CD14-positive monocyte (primary cell): ENCODE data around the gene LBX2. TPM values are rescaled to one million over a fixed set of nuclear protein-coding genes. Genes with fewer than 3 reads are reported as not detected.

ENCODE experiments used
- DNase-seq, 3 donors: peaks; one replicate each; pipeline ENCODE4 v3.0.0-alpha.2; 2011 to 2022
- H2AFZ ChIP-seq: 2 replicates; pipeline ENCODE4 v1.6.0; 2012; ENCODE audit warnings: mild to moderate bottlenecking, low read depth, low read length, inconsistent platforms; ENCODE audit not compliant: insufficient read depth, poor library complexity, severe bottlenecking
- H3K27ac ChIP-seq, 2 donors: 1 replicate in 1 of 2; 2 replicates in 1 of 2; pipeline ENCODE4 v1.5.1; 2012 to 2013; ENCODE audit warnings: low read length in 2 of 2, control low read depth in 1 of 2, inconsistent platforms in 1 of 2, low read depth in 1 of 2, mild to moderate bottlenecking in 1 of 2
- H3K27me3 ChIP-seq, 2 donors: one replicate each; pipeline versions ENCODE4 v1.6.0 to v1.6.1; 2011 to 2013; ENCODE audit warnings: low read length in 2 of 2; ENCODE audit not compliant: control insufficient read depth in 2 of 2, insufficient read depth in 2 of 2
- H3K36me3 ChIP-seq, 2 donors: replicated peaks in 1 of 2; 1 replicate in 1 of 2; 2 replicates in 1 of 2; pipeline versions ENCODE4 v1.5.1 to v1.6.1; 2012 to 2013; ENCODE audit warnings: low read length in 2 of 2, control low read depth in 1 of 2, inconsistent platforms in 1 of 2, mild to moderate bottlenecking in 1 of 2; ENCODE audit not compliant: insufficient read depth in 2 of 2, control insufficient read depth in 1 of 2
- H3K4me1 ChIP-seq, 2 donors: 1 replicate in 1 of 2; 2 replicates in 1 of 2; pipeline versions ENCODE4 v1.5.1 to v1.6.1; 2012 to 2013; ENCODE audit warnings: low read length in 2 of 2, control low read depth in 1 of 2, inconsistent platforms in 1 of 2, mild to moderate bottlenecking in 1 of 2, moderate library complexity in 1 of 2; ENCODE audit not compliant: insufficient read depth in 2 of 2, control insufficient read depth in 1 of 2
- H3K4me2 ChIP-seq: replicated peaks from 2 replicates; pipeline ENCODE3; 2012; ENCODE audit warnings: low read length, moderate library complexity, mild to moderate bottlenecking; ENCODE audit not compliant: poor library complexity, severe bottlenecking; ENCODE audit errors: extremely low read depth
- H3K4me3 ChIP-seq, 3 experiments: fragments of 200-600 bp in 1 of 3; sonication (generic) in 1 of 3; replicated peaks in 1 of 3; 1 replicate in 2 of 3; 2 replicates in 1 of 3; pipeline ENCODE4 v1.5.1; 2011 to 2013; ENCODE audit warnings: low read length in 3 of 3, mild to moderate bottlenecking in 3 of 3, control low read depth in 2 of 3, low read depth in 2 of 3, inconsistent platforms in 1 of 3, moderate library complexity in 1 of 3
- H3K79me2 ChIP-seq: 2 replicates; pipeline ENCODE4 v1.6.0; 2012; ENCODE audit warnings: mild to moderate bottlenecking, control low read depth, inconsistent platforms, low read length, moderate library complexity; ENCODE audit not compliant: insufficient read depth
- H3K9ac ChIP-seq: 2 replicates; pipeline ENCODE4 v1.6.0; 2017; ENCODE audit warnings: low read length, mild to moderate bottlenecking; ENCODE audit not compliant: insufficient read depth, poor library complexity, severe bottlenecking
- H3K9me3 ChIP-seq, 2 donors: replicated peaks in 1 of 2; 1 replicate in 1 of 2; 2 replicates in 1 of 2; pipeline versions ENCODE4 v1.5.1 to v1.6.1; 2012 to 2013; ENCODE audit warnings: low read length in 2 of 2, control low read depth in 1 of 2; ENCODE audit not compliant: control insufficient read depth in 1 of 2, insufficient read depth in 1 of 2
- H4K20me1 ChIP-seq: 2 replicates; pipeline ENCODE4 v1.6.0; 2012; ENCODE audit warnings: mild to moderate bottlenecking, low read length, control low read depth, moderate library complexity; ENCODE audit not compliant: insufficient read depth
- H3K27ac Mint-ChIP-seq, 7 donors: one replicate each; pipeline ENCODE4 v1.8.0; 2020; ENCODE audit warnings: mild to moderate bottlenecking in 7 of 7, mixed read lengths in 7 of 7, moderate library complexity in 6 of 7, inconsistent platforms in 2 of 7
- H3K27me3 Mint-ChIP-seq, 3 donors: one replicate each; pipeline ENCODE4 v1.8.0; 2021 to 2022; ENCODE audit warnings: low read depth in 3 of 3, mild to moderate bottlenecking in 3 of 3, mixed read lengths in 3 of 3, moderate library complexity in 3 of 3, inconsistent platforms in 1 of 3
- H3K36me3 Mint-ChIP-seq, 2 donors: one replicate each; pipeline ENCODE4 v1.8.0; 2020; ENCODE audit warnings: mixed read lengths in 2 of 2, inconsistent platforms in 1 of 2, mild to moderate bottlenecking in 1 of 2
- H3K4me1 Mint-ChIP-seq: one replicate; pipeline ENCODE4 v1.8.0; 2020; ENCODE audit warnings: mild to moderate bottlenecking, mixed read lengths
- H3K4me3 Mint-ChIP-seq, 2 donors: one replicate each; pipeline ENCODE4 v1.8.0; 2020; ENCODE audit warnings: mild to moderate bottlenecking in 2 of 2, mixed read lengths in 2 of 2, moderate library complexity in 1 of 2
- H3K9me3 Mint-ChIP-seq, 7 donors: one replicate each; pipeline ENCODE4 v1.8.0; 2020 to 2022; ENCODE audit warnings: mixed read lengths in 7 of 7, mild to moderate bottlenecking in 6 of 7, moderate library complexity in 6 of 7, inconsistent platforms in 2 of 7
- whole genome bisulfite sequencing: methylation state at CpG from one replicate; pipeline ENCODE4 v1.1.5; 2013; ENCODE audit warnings: missing lambda C conversion rate; ENCODE audit not compliant: insufficient coverage; 5-methylcytosine and 5-hydroxymethylcytosine counted together
- intact Hi-C, 2 donors: fragments of 100-400 bp; cut with micrococcal nuclease; formaldehyde crosslinking; loops; one replicate each; pipeline versions ENCODE4 v1.15.0 to v1.15.1; 2023
- polyA plus RNA-seq, 3 donors: library from polyadenylated mRNA; depleted of rRNA in 1 of 3; unstranded in 2 of 3; stranded (reverse) in 1 of 3; fragments of 300-500 nt in 2 of 3; fragments of >200 nt in 1 of 3; fragmentation: Illumina TruSeq in 2 of 3; gene quantifications; 1 replicate in 2 of 3; 2 replicates in 1 of 3; pipeline ENCODE4 v1.2.3, GENCODE V29; 2012 to 2021
- TF ChIP-seq, protein P1 (sequence below): fragments of 200-600 bp; IDR thresholded peaks from one replicate; pipeline ENCODE4 v1.8.0; 2022; ENCODE audit warnings: antibody characterized with exemption, mild to moderate bottlenecking

Gene LBX2
- polyA plus RNA-seq, 3 donors, result 0.46 to 0.76 TPM; not detected in 1

GRCh38 chr2:74474899-74475298, 24.5 kb downstream of the LBX2 start:
- Mint-ChIP-seq H3K36me3 (peaks cover 23 to 41% of the 10 kb centered on the region in 2 donors), H3K27ac (no peak overlapping the region), H3K27me3 (peaks cover 0 to 2% (median 2%) of the 10 kb centered on the region in 3 donors), H3K9me3 (peaks cover 0 to 3% (median 0%) of the 10 kb centered on the region in 7 donors), H3K4me3 (no peak overlapping the region), H3K4me1 (peaks cover 35% of the 10 kb centered on the region)
- Histone ChIP-seq H3K36me3 (peaks cover 14 to 24% of the 10 kb centered on the region in 2 donors), H3K4me3 (no peak overlapping the region), H2AFZ (no peak overlapping the region), H3K4me2 (no peak overlapping the region), H3K4me1 (peaks cover 35 to 41% of the 10 kb centered on the region in 2 donors), H3K27me3 (no peaks in the 10 kb centered on the region), H3K9ac (no peak overlapping the region), H3K9me3 (no peaks in the 10 kb centered on the region), H3K27ac (no peak overlapping the region), H3K79me2 (peaks cover 22% of the 10 kb centered on the region), H4K20me1 (peaks cover 8% of the 10 kb centered on the region)
- DNase-seq, result no peak
- intact Hi-C loops, result no loop called here
- 93% methylated on average over 5 of the region's 5 CpGs for WGBS
- TF ChIP-seq, protein P1, sequence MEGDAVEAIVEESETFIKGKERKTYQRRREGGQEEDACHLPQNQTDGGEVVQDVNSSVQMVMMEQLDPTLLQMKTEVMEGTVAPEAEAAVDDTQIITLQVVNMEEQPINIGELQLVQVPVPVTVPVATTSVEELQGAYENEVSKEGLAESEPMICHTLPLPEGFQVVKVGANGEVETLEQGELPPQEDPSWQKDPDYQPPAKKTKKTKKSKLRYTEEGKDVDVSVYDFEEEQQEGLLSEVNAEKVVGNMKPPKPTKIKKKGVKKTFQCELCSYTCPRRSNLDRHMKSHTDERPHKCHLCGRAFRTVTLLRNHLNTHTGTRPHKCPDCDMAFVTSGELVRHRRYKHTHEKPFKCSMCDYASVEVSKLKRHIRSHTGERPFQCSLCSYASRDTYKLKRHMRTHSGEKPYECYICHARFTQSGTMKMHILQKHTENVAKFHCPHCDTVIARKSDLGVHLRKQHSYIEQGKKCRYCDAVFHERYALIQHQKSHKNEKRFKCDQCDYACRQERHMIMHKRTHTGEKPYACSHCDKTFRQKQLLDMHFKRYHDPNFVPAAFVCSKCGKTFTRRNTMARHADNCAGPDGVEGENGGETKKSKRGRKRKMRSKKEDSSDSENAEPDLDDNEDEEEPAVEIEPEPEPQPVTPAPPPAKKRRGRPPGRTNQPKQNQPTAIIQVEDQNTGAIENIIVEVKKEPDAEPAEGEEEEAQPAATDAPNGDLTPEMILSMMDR, result peak; percentile 31

- intact Hi-C loops, result no loop called here
- no peak overlapping the region for H3K4me3 ChIP-seq
- Mint-ChIP-seq H3K36me3 (peaks cover 23 to 39% of the 10 kb centered on the region in 2 donors), H3K27ac (no peak overlapping the region), H3K27me3 (peaks cover 0 to 2% (median 2%) of the 10 kb centered on the region in 3 donors), H3K4me1 (peaks cover 35% of the 10 kb centered on the region), H3K4me3 (no peak overlapping the region), H3K9me3 (peaks cover 0 to 3% (median 0%) of the 10 kb centered on the region in 7 donors)
- H3K79me2 ChIP-seq, result peaks cover 18% of the 10 kb centered on the region
- H3K4me2 ChIP-seq, result no peak overlapping the region
- no peaks in the 10 kb centered on the region for H3K27me3 ChIP-seq
- peaks cover 14 to 22% of the 10 kb centered on the region in 2 donors for H3K36me3 ChIP-seq
- TF ChIP-seq, protein P1, result no peak
- no peak overlapping the region for H2AFZ ChIP-seq
- peaks cover 8% of the 10 kb centered on the region for H4K20me1 ChIP-seq
- H3K9ac ChIP-seq, result no peak overlapping the region
- WGBS, result 98% methylated on average over 6 of the region's 6 CpGs
- no peaks in the 10 kb centered on the region for H3K9me3 ChIP-seq
- DNase-seq, result no peak
- H3K4me1 ChIP-seq, result peaks cover 35 to 41% of the 10 kb centered on the region in 2 donors
- no peak overlapping the region for H3K27ac ChIP-seq
Observed at GRCh38 chr2:74474481-74474880, 24.9 kb downstream of the LBX2 start.
